GM18507 (cell line): ENCODE data around the gene REM1.

Source experiments
- DNase-seq: peaks from one replicate; pipeline ENCODE4 v3.0.0; 2011; ENCODE audit warnings: low read depth; ENCODE audit not compliant: insufficient read length; ENCODE audit errors: extremely low spot score
- FAIRE-seq: peaks from 2 replicates; lab custom pipeline; 2011; peaks lifted over from hg19 to GRCh38; lab: Jason Lieb, UNC

The REM1 gene

GRCh38 chr20:31476643-31477215, 1.6 kb downstream of the REM1 start:
- no peak for FAIRE-seq
- no peak for DNase-seq

GRCh38 chr20:31484001-31484400, 8.9 kb downstream of the REM1 start:
- DNase-seq (no peak), FAIRE-seq (no peak)

GRCh38 chr20:31485450-31486339, 10.6 kb downstream of the REM1 start:
- FAIRE-seq (no peak), DNase-seq (no peak)

DNA sequence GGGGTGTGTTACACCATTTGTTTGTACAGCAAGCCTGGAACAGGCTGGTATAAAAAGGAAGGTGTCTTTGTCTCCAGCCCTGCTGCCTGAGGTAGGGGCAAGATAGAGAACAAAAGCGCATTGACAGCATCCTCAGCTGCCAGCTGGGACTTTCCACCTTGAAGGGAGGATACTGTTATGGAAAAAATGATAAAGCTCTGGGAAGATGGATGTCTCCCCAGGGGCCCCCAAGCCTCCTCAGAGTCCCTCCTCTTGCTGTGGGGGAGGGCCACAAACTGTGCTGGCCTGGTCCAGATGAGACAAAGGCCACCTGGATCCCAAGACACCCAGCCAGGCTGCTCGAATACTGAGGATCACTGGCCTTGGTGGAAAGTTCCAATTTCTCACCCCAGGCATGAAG, 13.0 kb downstream of the REM1 start:
- DNase-seq = no peak
- no peak for FAIRE-seq

- DNase-seq = no peak
- FAIRE-seq = no peak
These were observed 14.1 kb downstream of the REM1 start for GRCh38 chr20:31489152-31489551.

DNA sequence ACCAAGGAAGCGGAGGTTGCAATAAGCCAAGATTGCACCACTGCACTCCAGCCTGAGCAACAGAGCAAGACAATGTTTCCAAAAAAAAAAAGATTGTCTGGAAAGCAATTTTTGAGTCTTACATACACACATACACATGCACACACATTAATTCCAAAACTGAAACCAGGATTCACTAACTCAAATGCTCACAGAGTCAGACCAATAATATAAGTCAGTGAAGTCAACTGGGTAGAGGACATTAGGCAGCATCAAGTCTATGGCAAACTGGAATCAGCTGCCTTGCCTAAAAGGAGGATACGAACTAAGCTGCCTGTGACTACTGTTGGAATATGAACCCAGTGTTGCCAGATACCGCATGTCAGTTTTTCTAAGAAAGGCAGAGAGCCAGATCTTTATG, 15.7 kb downstream of the REM1 start:
- FAIRE-seq = no peak
- no peak for DNase-seq

DNA sequence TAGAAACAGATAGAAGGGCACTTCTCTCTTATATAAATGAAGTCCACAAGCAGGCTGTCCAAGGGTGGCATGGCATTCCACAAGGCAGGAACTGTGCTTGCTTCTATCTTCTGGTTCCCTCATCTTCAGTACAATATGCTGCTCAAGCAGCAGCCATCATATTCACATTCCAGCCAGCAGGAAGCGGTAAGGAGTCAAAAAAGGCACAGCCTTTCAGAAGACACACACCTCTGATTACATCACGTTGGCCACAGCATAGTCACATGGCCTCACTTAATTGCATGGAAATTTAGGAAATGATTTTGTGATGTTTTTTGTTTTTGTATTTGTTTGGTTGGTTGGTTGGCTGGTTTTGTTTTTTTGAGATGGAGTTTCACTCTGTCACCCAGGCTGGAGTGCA, 19.0 kb downstream of the REM1 start:
- FAIRE-seq (no peak), DNase-seq (no peak)

GRCh38 chr20:31496761-31497295, 21.7 kb downstream of the REM1 start:
- DNase-seq (no peak), FAIRE-seq (no peak)

DNA sequence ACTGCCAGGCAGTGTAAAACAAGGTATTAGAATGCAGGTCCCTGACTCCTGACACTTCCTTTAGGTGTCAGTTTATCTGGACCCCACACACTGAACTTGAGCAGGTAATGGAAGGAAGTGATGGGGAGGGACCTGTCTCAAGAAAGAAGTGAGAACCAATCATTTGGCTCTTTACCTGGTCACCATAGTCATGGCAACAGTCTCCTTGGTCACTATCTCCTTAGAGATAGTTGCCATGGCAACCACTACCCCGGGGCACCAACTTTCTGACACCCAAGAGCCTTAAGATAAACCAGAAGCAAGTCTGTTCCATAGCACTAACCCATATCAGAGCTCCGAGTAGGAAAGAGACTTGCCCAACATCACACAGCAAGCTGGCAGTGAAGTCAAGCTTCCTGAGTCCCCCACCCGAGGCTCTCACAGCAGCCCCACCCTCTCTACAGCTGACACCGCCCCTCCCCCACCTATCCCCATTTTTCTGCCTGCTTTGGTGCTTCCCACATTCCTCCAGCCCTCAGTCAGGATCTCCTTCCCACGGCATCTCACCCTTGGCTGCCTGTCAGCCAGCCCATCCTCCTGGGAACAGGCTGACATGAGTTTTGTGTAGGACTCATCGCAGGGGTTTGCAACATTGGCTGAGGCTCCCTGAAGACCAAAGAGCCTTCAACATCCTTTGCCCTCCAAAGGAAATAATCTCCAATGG, 22.9 kb downstream of the REM1 start:
- DNase-seq (no peak), FAIRE-seq (no peak)

DNA sequence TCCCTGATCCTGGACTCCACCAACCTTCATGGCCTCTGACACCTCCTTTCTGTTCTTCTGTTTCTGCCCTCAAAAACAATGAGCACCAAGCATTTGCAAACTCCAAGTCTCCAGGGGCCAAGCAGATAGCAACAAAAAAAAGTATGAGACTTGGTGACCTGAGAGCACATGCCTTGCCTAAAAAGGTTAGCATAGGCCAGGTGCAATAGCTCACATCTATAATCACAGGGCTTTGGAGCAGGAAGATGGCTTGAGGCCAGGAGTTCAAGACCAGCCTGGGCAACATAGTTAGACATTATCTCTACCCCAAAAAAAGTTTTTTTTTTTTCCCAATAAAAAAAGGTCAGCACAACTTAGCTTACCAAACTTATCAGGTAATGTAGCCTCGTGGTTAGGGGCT, 25.4 kb downstream of the REM1 start:
- DNase-seq = no peak
- FAIRE-seq = no peak

- DNase-seq = peak; percentile 64
- FAIRE-seq = peak; percentile 53
These were observed 28.0 kb downstream of the REM1 start for GRCh38 chr20:31502884-31503673.

DNA sequence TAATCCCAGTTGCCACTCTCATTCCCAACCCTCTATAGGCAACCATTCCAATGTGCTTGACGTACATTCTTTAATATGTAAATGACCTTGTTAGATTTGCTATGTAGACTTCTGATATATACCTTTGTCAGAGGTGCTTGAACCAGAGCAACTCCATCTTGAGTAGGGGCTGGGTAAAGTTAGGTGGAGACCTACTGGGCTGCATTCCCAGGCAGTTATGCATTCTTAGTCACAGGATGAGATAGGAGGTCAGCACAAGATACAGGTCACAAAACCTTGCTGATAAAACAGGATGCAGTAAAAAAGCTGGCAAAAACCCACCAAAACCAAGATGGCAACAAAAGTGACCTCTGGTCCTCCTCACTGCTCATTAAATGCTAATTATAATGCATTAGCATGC, 30.8 kb downstream of the REM1 start:
- DNase-seq = no peak
- no peak for FAIRE-seq

DNA sequence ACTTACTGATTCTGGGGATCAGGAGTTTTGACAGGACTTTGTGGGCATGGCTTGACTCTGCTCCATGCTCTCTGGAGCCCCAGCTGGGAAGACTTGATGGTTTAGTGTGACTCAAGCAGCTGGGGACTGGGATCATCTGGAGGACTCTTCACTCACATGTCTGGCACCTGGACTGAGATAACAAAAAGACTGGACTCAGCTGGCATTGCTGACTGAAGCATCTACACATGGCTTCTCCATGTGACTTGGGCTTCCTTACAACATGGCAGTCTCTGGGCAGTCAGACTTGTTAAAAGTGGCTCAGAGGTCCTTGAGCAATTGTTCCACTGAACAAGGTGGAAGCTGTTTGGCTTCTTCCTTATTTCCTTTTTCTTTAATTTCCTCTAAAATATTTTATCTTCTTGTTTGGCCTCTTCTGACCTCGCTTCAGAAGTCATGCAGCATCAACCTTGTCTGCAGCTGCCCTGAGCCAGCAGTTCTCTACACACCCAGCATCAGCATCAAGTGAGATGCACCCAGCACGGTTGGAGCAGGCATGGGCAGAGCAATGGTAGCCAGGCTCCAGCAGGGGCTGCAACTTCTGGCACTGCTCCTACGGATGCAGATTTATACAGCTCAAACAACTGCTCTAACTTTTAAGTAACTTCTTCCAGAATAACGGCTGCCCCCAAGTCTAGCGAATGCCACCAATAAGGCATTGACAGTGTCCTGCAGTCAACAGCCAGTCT, 33.6 kb downstream of the REM1 start:
- no peak for FAIRE-seq
- no peak for DNase-seq

DNA sequence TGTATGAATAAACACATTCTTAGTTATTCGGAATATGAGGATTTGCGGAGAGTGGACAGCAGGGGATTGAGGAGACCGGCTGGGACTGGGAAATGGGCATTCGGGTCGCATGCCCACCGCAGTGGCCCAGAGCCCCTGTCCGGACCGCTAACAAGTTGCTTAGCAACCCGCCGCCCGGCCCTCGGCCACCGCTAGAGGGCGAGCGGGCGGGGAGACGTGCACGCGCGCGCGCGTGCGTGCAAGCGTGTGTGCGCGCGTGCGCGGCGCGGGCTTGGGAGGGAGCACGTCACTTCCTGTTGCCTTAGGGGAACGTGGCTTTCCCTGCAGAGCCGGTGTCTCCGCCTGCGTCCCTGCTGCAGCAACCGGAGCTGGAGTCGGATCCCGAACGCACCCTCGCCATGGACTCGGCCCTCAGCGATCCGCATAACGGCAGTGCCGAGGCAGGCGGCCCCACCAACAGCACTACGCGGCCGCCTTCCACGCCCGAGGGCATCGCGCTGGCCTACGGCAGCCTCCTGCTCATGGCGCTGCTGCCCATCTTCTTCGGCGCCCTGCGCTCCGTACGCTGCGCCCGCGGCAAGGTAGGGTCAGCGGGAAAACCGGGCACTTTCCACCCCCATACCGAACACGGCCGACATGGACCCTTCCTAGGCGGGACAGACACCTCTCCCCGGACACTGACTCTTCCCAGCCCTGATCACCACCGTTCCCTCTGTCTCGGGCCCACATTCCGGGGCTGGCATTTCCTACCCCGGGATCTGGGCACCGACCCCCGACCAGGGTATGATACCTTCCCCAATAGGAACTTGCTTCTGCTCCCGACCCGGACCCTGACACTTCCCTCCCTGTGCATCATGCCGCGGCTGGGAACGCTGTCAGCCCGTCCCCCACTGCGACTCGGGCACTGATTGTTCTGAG, 39.3 kb downstream of the REM1 start, which contains the start of gene HM13:
Gene HM13 (plus strand): TSS at position 289 of the 918 bp plus-strand sequence. CDS start 110 bp downstream, at position 399.
- peak; percentile 86 for FAIRE-seq

GRCh38 chr20:31515072-31515774, 40.1 kb downstream of the REM1 start:
- DNase-seq = no peak
- no peak for FAIRE-seq

More for the DNA sequence above, 39.3 kb downstream of the REM1 start, which contains the start of gene HM13:
- DNase-seq = peak; percentile 91

DNA sequence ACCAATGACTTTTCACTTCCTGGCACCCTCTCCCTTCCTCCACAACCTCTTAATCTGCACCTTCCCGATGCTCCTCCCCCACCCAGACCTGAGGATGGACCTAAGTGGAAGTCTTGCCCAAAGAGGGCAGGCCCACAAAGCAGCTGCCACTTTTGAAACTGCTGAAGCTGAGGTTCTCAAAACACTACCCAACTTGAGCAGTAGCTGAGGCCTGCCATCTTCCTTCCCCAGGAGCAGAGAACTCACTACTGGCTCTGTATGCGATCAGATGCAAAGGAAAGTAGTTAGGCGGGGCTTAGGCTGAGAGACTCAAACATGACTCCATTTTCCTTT, 40.7 kb downstream of the REM1 start:
- FAIRE-seq (no peak), DNase-seq (no peak)

DNA sequence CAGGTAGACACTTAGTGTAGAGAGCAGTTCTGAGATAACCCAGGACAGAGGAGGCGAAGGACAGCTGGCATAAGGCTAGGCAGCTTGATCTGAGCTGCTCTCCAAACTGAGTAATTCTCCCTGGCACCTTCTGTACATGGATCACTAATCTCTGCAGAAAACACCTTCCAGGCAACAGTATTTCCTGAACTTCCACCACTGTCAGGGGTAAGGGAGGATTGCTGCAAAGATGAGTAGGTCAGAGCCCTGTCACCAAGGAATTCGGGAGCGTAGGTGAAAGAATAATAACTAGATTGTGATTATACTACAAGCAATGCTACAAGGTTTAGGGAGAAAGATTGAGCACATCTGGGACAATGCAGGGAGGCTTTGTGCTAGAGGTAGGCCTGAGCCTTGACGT, 41.1 kb downstream of the REM1 start:
- no peak for DNase-seq
- no peak for FAIRE-seq
